C4-2B (cell line): ENCODE data around the gene SYT9.

Source experiments
- H3K27ac ChIP-seq: fragments of 450-650 bp; 2 replicates; pipeline ENCODE4 v1.5.1; 2017
- CTCF ChIP-seq: fragments of 450-650 bp; conservative IDR thresholded peaks from 2 replicates; pipeline ENCODE4 v1.5.1; 2017; ENCODE audit warnings: mild to moderate bottlenecking
- ZFX ChIP-seq: fragments of 450-650 bp; IDR thresholded peaks from 2 replicates; pipeline ENCODE4 v1.6.1; 2017

The SYT9 gene

GRCh38 chr11:7449211-7449840, 197.6 kb downstream of the SYT9 start:
- TF ChIP-seq CTCF, result no peak
- H3K27ac ChIP-seq, result no peak overlapping the region

- TF ChIP-seq ZFX (no peak), CTCF (no peak)
Observed at GRCh38 chr11:7449841-7450214, 198.1 kb downstream of the SYT9 start.

GRCh38 chr11:7450836-7451235, 199.1 kb downstream of the SYT9 start:
- no peak for TF ChIP-seq ZFX
- no peak for TF ChIP-seq CTCF
- no peak overlapping the region for H3K27ac ChIP-seq

More at GRCh38 chr11:7449841-7450214, 198.1 kb downstream of the SYT9 start:
- H3K27ac ChIP-seq, result no peak overlapping the region

- TF ChIP-seq ZFX, result no peak
- TF ChIP-seq CTCF, result no peak
- no peak overlapping the region for H3K27ac ChIP-seq
Observed at GRCh38 chr11:7451520-7451919, 199.8 kb downstream of the SYT9 start.

- no peak for TF ChIP-seq CTCF
- TF ChIP-seq ZFX, result no peak
- no peak overlapping the region for H3K27ac ChIP-seq
Observed at GRCh38 chr11:7451952-7452494, 200.3 kb downstream of the SYT9 start.

GRCh38 chr11:7454854-7455253, 203.2 kb downstream of the SYT9 start:
- TF ChIP-seq CTCF (no peak), ZFX (no peak)
- H3K27ac ChIP-seq, result no peak overlapping the region

GRCh38 chr11:7457211-7457610, 205.5 kb downstream of the SYT9 start:
- TF ChIP-seq CTCF, result no peak
- TF ChIP-seq ZFX, result no peak
- H3K27ac ChIP-seq, result no peak overlapping the region
